GM19238 (cell line): ENCODE measurements around the gene ABHD12.
"Not testable (repeated sequence)": the region's sequence is repeated elsewhere in the genome, so short reads cannot be mapped to it uniquely, and the experiment has no call there.

Source experiments
- DNase-seq: peaks from one replicate; pipeline ENCODE4 v3.0.0; 2011; ENCODE audit warnings: low spot score; ENCODE audit not compliant: insufficient read length

The ABHD12 gene

DNA sequence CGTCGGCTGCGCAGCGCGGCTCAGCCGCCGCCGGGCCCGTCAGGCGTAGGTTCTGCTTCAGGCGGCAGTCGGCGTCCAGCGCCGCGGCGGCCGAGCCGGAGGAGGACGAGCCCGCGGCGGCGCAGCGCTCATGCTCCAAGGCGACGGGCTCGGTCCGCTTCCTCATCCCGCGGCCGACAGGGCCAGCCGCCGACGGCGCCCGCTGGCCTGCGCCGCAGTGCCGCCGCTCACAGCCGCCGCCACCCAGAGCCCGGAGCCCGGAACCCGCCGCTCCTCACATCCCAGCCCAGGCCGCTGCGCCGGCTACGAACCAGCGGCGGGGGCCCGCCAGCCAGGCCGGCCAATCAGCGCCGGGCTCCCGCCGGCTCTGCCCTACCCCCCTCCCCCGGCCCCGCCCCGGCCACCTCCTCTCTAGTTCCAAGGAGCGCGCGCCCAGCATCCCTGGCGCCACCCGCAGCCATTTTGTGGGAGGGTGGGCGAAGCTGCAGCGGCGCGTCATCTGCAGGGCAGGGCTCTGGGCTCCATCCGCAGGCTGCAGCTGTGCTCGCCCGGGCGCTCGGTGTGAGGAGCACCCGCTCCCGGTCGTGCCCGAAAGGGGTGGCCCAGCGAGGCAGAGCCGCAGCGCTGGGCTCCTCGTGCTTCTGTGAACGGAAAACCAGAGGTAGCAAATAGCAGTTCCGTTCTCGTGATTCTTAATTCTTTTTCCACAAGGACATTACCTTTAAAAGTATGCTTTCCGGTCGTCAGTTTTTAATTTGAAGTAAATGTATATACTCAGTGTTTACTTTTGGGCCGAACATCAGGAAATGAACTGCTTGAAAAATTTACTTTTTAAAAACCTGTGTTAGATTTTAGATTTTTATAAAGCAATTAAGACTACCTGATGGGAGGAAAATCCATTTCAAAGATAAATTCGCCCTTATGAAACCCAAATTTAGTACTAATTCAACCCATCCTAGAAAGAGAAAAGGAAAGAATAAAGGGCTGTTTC lies at the start of gene ABHD12:
Gene ABHD12, minus strand, starts transcription at position 298 of the 991 bp plus-strand sequence. Its CDS starts 132 bp downstream, at position 166.
- DNase-seq = peak; percentile 96

DNA sequence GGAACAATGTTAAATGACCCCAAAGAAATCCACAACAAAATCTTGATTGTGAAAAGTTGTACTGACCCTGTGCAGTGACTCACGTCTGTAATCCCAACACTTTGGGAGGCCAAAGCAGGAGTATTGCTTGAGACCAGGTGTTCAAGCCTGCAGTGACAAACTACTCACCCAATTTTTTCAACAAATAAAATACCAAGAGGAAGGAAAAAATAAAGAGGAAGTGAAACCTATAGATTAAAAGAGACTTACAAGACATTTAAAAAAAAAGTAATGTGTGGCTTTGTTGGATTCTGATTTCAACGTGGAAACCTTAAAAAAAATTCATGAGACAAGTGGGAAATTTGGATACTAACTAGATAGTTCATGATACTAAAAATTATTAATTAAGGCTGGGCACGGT lies 48.7 kb upstream of the ABHD12 start:
- no peak for DNase-seq

GRCh38 chr20:25437153-25437581 lies 46.5 kb upstream of the ABHD12 start:
- DNase-seq = no peak

GRCh38 chr20:25424536-25424935 lies 33.9 kb upstream of the ABHD12 start:
- no peak for DNase-seq

DNA sequence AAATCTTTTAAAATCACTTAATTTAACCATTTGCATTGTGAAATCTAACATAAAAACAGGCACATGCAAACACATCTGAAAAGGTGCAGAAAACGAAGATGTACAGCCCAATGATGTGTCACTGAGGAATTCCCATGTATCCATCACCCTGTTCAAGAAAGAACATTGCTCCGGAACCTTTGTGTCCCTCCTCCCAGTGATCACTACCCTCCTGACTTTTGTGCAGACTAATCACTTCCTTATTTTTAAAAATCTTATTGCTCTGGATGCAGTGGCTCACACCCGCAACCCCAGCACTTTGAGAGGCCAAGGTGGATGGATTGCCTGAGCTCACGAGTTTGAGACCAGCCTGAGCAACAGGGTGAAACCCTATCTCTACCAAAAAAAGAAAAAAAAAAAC lies 31.4 kb upstream of the ABHD12 start:
- no peak for DNase-seq

GRCh38 chr20:25421102-25421501 lies 30.5 kb upstream of the ABHD12 start:
- no peak for DNase-seq

GRCh38 chr20:25418776-25419175 lies 28.1 kb upstream of the ABHD12 start:
- no peak for DNase-seq

- no peak for DNase-seq
Observed at GRCh38 chr20:25408890-25409289, 18.3 kb upstream of the ABHD12 start.

- DNase-seq = no peak
Observed at GRCh38 chr20:25408170-25408547, 17.5 kb upstream of the ABHD12 start.

DNA sequence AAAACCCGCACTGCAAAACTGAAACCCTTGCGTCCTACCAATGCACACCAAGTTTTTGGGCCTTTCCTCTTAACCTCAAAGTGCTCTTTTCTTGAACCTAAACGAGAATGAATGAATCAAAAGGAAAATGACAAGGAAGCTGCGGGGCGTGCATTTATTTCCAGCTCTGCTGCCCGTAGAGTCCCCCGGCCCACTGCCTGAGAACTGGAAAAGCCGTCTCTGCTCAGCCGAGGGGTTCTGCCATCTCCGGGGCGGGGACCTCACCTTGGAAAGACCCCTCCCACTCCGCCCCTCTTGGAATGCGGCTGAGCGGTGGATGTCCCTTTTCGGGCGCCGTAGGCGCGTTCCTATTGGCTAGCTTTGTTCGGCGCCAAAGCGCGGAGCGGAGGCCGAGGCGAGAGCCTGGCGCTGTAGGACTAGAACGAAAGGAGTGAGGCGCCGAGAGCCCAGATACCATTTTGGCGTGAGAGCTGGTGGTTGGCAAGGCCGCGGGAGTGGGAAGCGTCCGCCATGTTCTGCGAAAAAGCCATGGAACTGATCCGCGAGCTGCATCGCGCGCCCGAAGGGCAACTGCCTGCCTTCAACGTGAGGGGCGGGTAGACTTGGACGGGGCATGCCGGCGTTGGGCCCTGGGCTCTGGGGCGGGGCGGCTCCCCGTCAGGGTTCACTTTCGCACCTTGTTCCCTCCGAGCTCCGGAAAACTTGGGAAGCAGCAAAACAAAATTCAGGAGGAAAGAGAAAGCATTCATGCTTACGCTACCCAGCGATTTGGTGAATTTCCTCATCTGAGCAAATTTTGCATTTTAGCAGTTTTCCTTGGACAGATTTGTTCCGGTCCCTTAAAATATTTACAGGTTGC lies 16.9 kb upstream of the ABHD12 start, which contains the start of gene GINS1:
Gene GINS1, plus strand, starts transcription at position 363 of the 859 bp plus-strand sequence. Its CDS starts 148 bp downstream, at position 511.
- peak; percentile 82 for DNase-seq

GRCh38 chr20:25402583-25402982 lies 11.9 kb upstream of the ABHD12 start:
- no peak for DNase-seq

DNA sequence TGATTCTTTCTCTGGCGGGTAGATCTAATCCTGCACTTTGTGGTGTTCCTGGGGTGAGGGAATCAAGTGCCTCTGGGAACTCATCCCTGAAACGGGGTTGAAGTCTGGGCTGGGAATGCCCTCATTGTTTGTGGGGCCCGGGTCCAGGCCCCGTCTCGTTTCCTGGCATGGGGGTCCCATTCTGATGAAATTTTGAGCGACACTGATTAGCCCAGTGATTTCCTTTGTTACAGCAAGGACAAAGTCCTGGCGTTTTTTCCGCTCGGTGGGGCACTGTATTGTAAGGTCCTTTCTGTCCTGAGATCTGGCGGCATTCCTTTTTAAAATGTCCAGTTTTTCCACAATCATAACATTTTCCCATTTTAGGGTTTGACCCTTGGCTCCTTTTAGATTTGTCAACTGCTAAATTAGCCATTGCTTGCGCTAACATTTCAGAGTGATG lies 9.7 kb upstream of the ABHD12 start:
- DNase-seq = not testable (repeated sequence)

DNA sequence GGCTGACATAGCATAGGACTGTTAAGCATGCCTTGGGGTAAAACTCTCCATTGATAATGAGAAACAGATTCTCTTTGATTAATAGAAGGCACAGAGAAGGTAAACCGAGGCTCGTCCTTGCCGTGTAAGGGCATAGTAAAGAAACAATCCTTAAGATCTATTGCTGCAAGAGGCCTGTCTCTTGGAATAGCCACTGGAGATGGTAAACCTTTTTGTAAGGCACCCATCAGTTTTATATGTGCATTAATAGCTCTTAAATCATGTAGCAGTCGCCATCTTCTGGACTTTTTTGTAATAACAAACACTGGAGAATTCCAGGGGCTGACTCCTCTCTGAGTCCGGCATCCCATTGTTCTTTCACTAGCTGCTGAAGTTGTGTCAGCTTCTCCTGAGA lies 8.4 kb upstream of the ABHD12 start:
- no peak for DNase-seq

GRCh38 chr20:25398376-25399036 lies 7.9 kb upstream of the ABHD12 start:
- no peak for DNase-seq

- DNase-seq = no peak
Observed at GRCh38 chr20:25397821-25398220, 7.2 kb upstream of the ABHD12 start.

- DNase-seq = no peak
Observed at GRCh38 chr20:25397096-25397495, 6.5 kb upstream of the ABHD12 start.

GRCh38 chr20:25394996-25395395 lies 4.4 kb upstream of the ABHD12 start:
- no peak for DNase-seq

GRCh38 chr20:25394276-25394675 lies 3.6 kb upstream of the ABHD12 start:
- DNase-seq = no peak

DNA sequence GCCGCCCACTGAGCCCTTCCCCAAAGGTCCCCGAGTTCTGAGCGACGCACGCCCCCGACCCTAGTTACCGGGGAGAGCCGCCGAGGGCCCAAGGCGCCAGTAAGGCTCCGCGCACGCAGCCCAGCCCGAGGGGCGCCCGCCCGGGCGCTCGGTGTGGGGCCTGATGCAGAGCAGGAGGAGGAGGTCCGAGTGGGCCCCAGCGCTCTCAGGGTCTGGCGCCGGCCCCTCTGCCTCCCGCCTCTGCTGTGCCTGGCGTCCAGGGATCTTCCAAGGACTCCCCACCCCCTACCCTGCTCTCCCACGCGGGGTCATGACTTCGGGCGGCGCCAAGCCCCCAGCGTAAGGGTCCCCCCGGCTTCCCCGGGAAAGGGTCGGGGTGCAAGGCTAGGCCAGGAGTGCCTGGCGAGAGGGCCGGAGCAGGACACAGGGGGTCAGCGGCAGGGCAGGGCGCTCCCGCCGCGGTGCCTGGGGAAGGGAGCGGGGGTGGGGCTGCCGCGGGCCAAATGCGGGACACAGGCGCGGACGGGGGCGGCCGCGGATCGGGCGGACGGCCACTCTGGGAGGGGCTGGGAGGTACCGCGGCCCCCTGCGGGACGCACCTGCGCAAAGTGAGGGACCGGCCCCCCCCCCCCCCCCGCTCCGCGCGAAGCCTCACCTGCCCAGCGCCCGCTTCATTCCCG lies 637 bp downstream of the ABHD12 start:
- peak; percentile 39 for DNase-seq

- DNase-seq = no peak
Observed at GRCh38 chr20:25389401-25389857, 1.2 kb downstream of the ABHD12 start.
